ENCODE results near the gene ERC2. TPM values are rescaled to one million over a fixed set of nuclear protein-coding genes. Genes with fewer than 3 reads are reported as not detected.

The ERC2 gene
- total RNA-seq, 3 donors from 2014 or later = 0.64 to 7.3 (median 1.3) TPM

GRCh38 chr3:55655544-55655943, 812.7 kb downstream of the ERC2 start:
- Histone ChIP-seq H3K27me3 (no peaks in the 10 kb centered on the region), H3K36me3 (no peaks in the 10 kb centered on the region), H3K27ac (no peak overlapping the region), H3K9me3 (no peaks in the 10 kb centered on the region), H3K4me1 (no peaks in the 10 kb centered on the region), H3K4me3 (no peak overlapping the region)
- no peak for TF ChIP-seq CTCF (IDR thresholded peaks at IDR 0.05)
- TF ChIP-seq POLR2A (IDR thresholded peaks at IDR 0.05) = no peak
- no peak for TF ChIP-seq POLR2AphosphoS5 (IDR thresholded peaks at IDR 0.05)
- DNase-seq (ENCODE audit: low spot score in 2 of 2) = no peak
- intact Hi-C loops (cut with DNase I; ENCODE audit: low total_unique reads) = no loop called here

- no peak overlapping the region for H3K27ac ChIP-seq
- H3K36me3 ChIP-seq = no peaks in the 10 kb centered on the region
- intact Hi-C loops (cut with DNase I; ENCODE audit: low total_unique reads) = no loop called here
- no peak for TF ChIP-seq POLR2A (IDR thresholded peaks at IDR 0.05)
- TF ChIP-seq CTCF (IDR thresholded peaks at IDR 0.05) = no peak
- no peak for TF ChIP-seq POLR2AphosphoS5 (IDR thresholded peaks at IDR 0.05)
- no peaks in the 10 kb centered on the region for H3K9me3 ChIP-seq
- no peaks in the 10 kb centered on the region for H3K4me1 ChIP-seq
- H3K27me3 ChIP-seq = no peaks in the 10 kb centered on the region
- DNase-seq (ENCODE audit: low spot score in 2 of 2) = no peak
- no peak overlapping the region for H3K4me3 ChIP-seq
Measured at GRCh38 chr3:55654123-55654760, 814.0 kb downstream of the ERC2 start.

- Histone ChIP-seq H3K36me3 (no peaks in the 10 kb centered on the region), H3K9me3 (no peaks in the 10 kb centered on the region), H3K4me1 (no peaks in the 10 kb centered on the region), H3K4me3 (no peak overlapping the region), H3K27ac (no peak overlapping the region), H3K27me3 (no peaks in the 10 kb centered on the region)
- TF ChIP-seq CTCF (IDR thresholded peaks at IDR 0.05) = no peak
- TF ChIP-seq POLR2AphosphoS5 (IDR thresholded peaks at IDR 0.05) = no peak
- TF ChIP-seq POLR2A (IDR thresholded peaks at IDR 0.05) = no peak
- DNase-seq (ENCODE audit: low spot score in 2 of 2) = no peak
- intact Hi-C loops (cut with DNase I; ENCODE audit: low total_unique reads) = no loop called here
Measured at GRCh38 chr3:55651011-55651410, 817.3 kb downstream of the ERC2 start.

- intact Hi-C loops (cut with DNase I; ENCODE audit: low total_unique reads) = no loop called here
- TF ChIP-seq CTCF (IDR thresholded peaks at IDR 0.05) = no peak
- TF ChIP-seq POLR2A (IDR thresholded peaks at IDR 0.05) = no peak
- no peak for TF ChIP-seq POLR2AphosphoS5 (IDR thresholded peaks at IDR 0.05)
- no peaks in the 10 kb centered on the region for H3K9me3 ChIP-seq
- H3K27me3 ChIP-seq = no peaks in the 10 kb centered on the region
- no peaks in the 10 kb centered on the region for H3K36me3 ChIP-seq
- no peaks in the 10 kb centered on the region for H3K4me1 ChIP-seq
- DNase-seq (ENCODE audit: low spot score in 2 of 2) = no peak
- H3K4me3 ChIP-seq = no peak overlapping the region
- H3K27ac ChIP-seq = no peak overlapping the region
Measured at GRCh38 chr3:55650011-55650410, 818.3 kb downstream of the ERC2 start.

GRCh38 chr3:55649554-55649953, 818.7 kb downstream of the ERC2 start:
- no peaks in the 10 kb centered on the region for H3K27me3 ChIP-seq
- H3K9me3 ChIP-seq = no peaks in the 10 kb centered on the region
- no peaks in the 10 kb centered on the region for H3K36me3 ChIP-seq
- H3K27ac ChIP-seq = no peak overlapping the region
- H3K4me1 ChIP-seq = no peaks in the 10 kb centered on the region
- TF ChIP-seq POLR2A (IDR thresholded peaks at IDR 0.05) (no peak), CTCF (IDR thresholded peaks at IDR 0.05) (no peak), POLR2AphosphoS5 (IDR thresholded peaks at IDR 0.05) (no peak)
- intact Hi-C loops (cut with DNase I; ENCODE audit: low total_unique reads) = no loop called here
- DNase-seq (ENCODE audit: low spot score in 2 of 2) = no peak
- no peak overlapping the region for H3K4me3 ChIP-seq

All from breast epithelium (tissue), 4 donors.